SH-SY5Y (cell line): ENCODE results near the gene GZF1.

Experiments used
- GATA2 ChIP-seq: IDR thresholded peaks from 2 replicates; pipeline ENCODE4 v1.6.1; 2011; ENCODE audit warnings: mild to moderate bottlenecking, low read depth, low read length
- GATA3 ChIP-seq: IDR thresholded peaks from 2 replicates; pipeline ENCODE4 v1.6.1; 2011; ENCODE audit warnings: low read depth, mild to moderate bottlenecking, low read length, moderate library complexity

DNA sequence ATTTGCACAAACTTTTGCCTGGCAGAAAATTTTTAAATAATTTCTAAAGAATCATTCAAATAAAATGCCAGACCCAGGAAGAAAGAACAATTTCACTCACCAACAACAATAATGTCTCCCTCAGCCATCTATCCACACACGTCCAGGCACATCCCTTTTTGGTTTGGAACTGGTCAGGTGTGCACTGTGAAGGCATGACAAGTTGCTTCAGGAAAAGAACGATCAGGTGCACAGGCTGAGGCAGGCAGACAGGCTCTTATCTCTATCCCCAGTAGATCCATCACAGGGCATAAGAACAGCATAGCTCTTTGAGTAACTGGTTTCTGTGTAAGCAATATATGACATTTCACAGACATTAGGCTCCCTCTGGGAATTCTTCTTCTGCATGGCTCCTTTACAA is 29.5 kb upstream of the GZF1 start:
- TF ChIP-seq GATA3 (no peak), GATA2 (no peak)
